ENCODE measurements around the gene CD19.

Gene CD19

GRCh38 chr16:28893291-28893690 is 38.5 kb upstream of the CD19 start:
- peak; percentile 35 for DNase-seq (ENCODE audit: low read depth)
- no peak overlapping the region for H3K4me3 ChIP-seq (ENCODE audit: low read length)
- no peak for TF ChIP-seq CTCF (IDR thresholded peaks at IDR 0.05; ENCODE audit: insufficient read depth, low read depth, low read length, missing control alignments)

- no peak for TF ChIP-seq CTCF (IDR thresholded peaks at IDR 0.05; ENCODE audit: insufficient read depth, low read depth, low read length, missing control alignments)
- no peak overlapping the region for H3K4me3 ChIP-seq (ENCODE audit: low read length)
- DNase-seq (ENCODE audit: low read depth) = no peak
Observed at GRCh38 chr16:28895609-28896008, 36.2 kb upstream of the CD19 start.

GRCh38 chr16:28897826-28898225 is 33.9 kb upstream of the CD19 start:
- no peak for DNase-seq (ENCODE audit: low read depth)
- no peak for TF ChIP-seq CTCF (IDR thresholded peaks at IDR 0.05; ENCODE audit: insufficient read depth, low read depth, low read length, missing control alignments)
- H3K4me3 ChIP-seq (ENCODE audit: low read length) = no peak overlapping the region

- no peak for TF ChIP-seq CTCF (IDR thresholded peaks at IDR 0.05; ENCODE audit: insufficient read depth, low read depth, low read length, missing control alignments)
Observed at GRCh38 chr16:28898266-28898665, 33.5 kb upstream of the CD19 start.

DNA sequence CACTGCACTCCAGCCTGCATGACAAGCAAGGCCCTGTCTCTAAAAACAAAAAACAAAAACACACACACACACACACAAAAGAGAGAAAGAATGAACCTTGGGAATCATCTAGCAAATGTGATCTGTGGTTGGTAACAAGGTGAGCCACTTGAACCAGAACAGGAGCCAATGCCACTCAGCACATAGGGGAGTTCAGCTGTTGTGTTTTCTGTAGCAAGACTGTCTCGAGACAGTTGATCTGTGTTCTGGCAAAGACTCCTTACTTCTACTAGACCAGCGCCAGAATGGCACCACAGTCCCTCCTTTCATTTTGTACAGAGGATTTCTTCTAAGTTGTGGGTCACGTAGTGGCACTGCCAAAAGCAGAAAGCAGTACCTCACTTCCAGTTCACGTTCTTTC is 32.8 kb upstream of the CD19 start:
- no peak for DNase-seq (ENCODE audit: low read depth)
- TF ChIP-seq CTCF (IDR thresholded peaks at IDR 0.05; ENCODE audit: insufficient read depth, low read depth, low read length, missing control alignments) = no peak
- no peak overlapping the region for H3K4me3 ChIP-seq (ENCODE audit: low read length)

More at GRCh38 chr16:28898266-28898665, 33.5 kb upstream of the CD19 start:
- H3K4me3 ChIP-seq (ENCODE audit: low read length) = no peak overlapping the region
- DNase-seq (ENCODE audit: low read depth) = no peak

DNA sequence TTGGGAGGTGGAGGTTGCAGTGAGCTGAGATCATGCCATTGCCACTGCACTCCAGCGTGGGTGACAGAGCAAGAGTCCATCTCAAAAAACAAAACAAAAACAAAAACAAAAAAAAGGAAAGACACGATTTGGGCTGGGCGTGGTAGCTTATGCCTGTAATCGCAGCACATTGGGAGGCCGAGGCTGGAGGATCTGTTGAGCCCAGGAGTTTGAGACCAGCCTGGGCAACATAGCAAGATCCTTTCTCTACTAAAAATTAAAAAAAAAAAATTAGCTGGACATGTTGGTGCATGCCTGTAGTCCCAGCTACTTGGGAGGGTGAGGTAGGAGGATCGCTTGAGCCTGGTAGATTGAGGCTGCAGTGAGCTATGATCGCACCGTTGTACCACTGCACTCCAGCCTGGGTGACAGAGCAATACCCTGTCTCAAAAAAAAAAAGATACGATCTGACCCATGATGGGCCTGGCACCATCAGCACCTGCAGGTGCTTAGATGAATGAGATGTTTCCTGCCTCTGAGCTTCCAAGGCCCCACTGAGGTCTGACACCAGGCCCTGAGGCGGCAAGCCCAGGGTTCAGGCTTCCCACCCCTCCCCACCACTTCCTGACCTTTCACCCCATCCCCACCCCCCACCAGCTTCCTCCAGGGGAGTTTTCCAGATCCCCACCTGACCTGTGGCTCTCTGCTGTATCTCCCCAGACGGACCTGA is 31.7 kb upstream of the CD19 start:
- no peak overlapping the region for H3K4me3 ChIP-seq (ENCODE audit: low read length)
- TF ChIP-seq CTCF (IDR thresholded peaks at IDR 0.05; ENCODE audit: insufficient read depth, low read depth, low read length, missing control alignments) = no peak
- no peak for DNase-seq (ENCODE audit: low read depth)

- DNase-seq (ENCODE audit: low read depth) = no peak
- TF ChIP-seq CTCF (IDR thresholded peaks at IDR 0.05; ENCODE audit: insufficient read depth, low read depth, low read length, missing control alignments) = no peak
- no peak overlapping the region for H3K4me3 ChIP-seq (ENCODE audit: low read length)
Observed at GRCh38 chr16:28900601-28901000, 31.2 kb upstream of the CD19 start.
